MM.1S (cell line): ENCODE data around the gene INO80D.

Experiments
- DNase-seq: peaks from one replicate; pipeline ENCODE4 v3.0.0-alpha.2; 2015
- H2AFZ ChIP-seq: fragments of 300-600 bp; sonication (generic); 2 replicates; pipeline ENCODE4 v1.6.0; 2016; ENCODE audit warnings: antibody characterized with exemption, low read length
- H3F3A ChIP-seq: fragments of 300-600 bp; sonication (generic); 2 replicates; pipeline ENCODE4 v1.6.1; 2016; ENCODE audit warnings: mild to moderate bottlenecking, antibody characterized with exemption, low read length, moderate library complexity, mixed read lengths; ENCODE audit not compliant: insufficient read depth
- H3K27ac ChIP-seq: fragments of 300-600 bp; sonication (generic); 2 replicates; pipeline ENCODE4 v1.5.1; 2016; ENCODE audit warnings: mild to moderate bottlenecking, low read length
- H3K27me3 ChIP-seq: fragments of 300-600 bp; sonication (generic); replicated peaks from 2 replicates; pipeline ENCODE4 v1.6.0; 2016; ENCODE audit warnings: low read length; ENCODE audit not compliant: insufficient read depth
- H3K36me3 ChIP-seq: fragments of 300-600 bp; sonication (generic); replicated peaks from 2 replicates; pipeline ENCODE4 v1.6.1; 2016; ENCODE audit warnings: mild to moderate bottlenecking, low read length, mixed read lengths; ENCODE audit not compliant: insufficient read depth
- H3K4me1 ChIP-seq: fragments of 300-600 bp; sonication (generic); 2 replicates; pipeline ENCODE4 v1.6.1; 2016; ENCODE audit warnings: low read length, mixed read lengths
- H3K4me2 ChIP-seq: fragments of 300-600 bp; sonication (generic); 2 replicates; pipeline ENCODE4 v1.6.0; 2016; ENCODE audit warnings: low read depth, low read length
- H3K4me3 ChIP-seq: fragments of 300-600 bp; sonication (generic); 2 replicates; pipeline ENCODE4 v1.5.1; 2016; ENCODE audit warnings: low read length, mixed read lengths
- H3K79me2 ChIP-seq: fragments of 300-600 bp; sonication (generic); 2 replicates; pipeline ENCODE4 v1.6.1; 2016; ENCODE audit warnings: mixed run types, low read length, mixed read lengths
- H3K9ac ChIP-seq: fragments of 300-600 bp; sonication (generic); 2 replicates; pipeline ENCODE4 v1.6.1; 2016; ENCODE audit warnings: low read length, mixed read lengths
- H3K9me2 ChIP-seq: fragments of 300-600 bp; sonication (generic); replicated peaks from 2 replicates; pipeline ENCODE4 v1.6.1; 2016; ENCODE audit warnings: mild to moderate bottlenecking, low read length, mixed read lengths; ENCODE audit not compliant: insufficient read depth
- H3K9me3 ChIP-seq: fragments of 300-600 bp; sonication (generic); replicated peaks from 2 replicates; pipeline ENCODE4 v1.6.1; 2016; ENCODE audit warnings: mild to moderate bottlenecking, low read length, mixed read lengths; ENCODE audit not compliant: insufficient read depth
- H4K20me1 ChIP-seq: fragments of 300-600 bp; sonication (generic); 2 replicates; pipeline ENCODE4 v1.6.1; 2016; ENCODE audit warnings: mild to moderate bottlenecking, low read length, moderate library complexity, mixed read lengths; ENCODE audit not compliant: insufficient read depth
- CTCF ChIP-seq: fragments of 300-600 bp; sonication (generic); IDR thresholded peaks from 2 replicates; pipeline ENCODE4 v1.5.1; 2016; ENCODE audit warnings: antibody characterized with exemption, low read length, mixed read lengths
- EZH2 ChIP-seq: fragments of 300-600 bp; sonication (generic); optimal IDR thresholded peaks from 2 replicates; pipeline ENCODE3; 2017; ENCODE audit warnings: low read depth, mild to moderate bottlenecking, antibody characterized with exemption, low read length, mixed read lengths
- EZH2phosphoT487 ChIP-seq: fragments of 300-600 bp; sonication (generic); IDR thresholded peaks from 2 replicates; pipeline ENCODE4 v1.6.1; 2018; ENCODE audit warnings: antibody characterized with exemption, low read length

The INO80D gene

GRCh38 chr2:205976120-205976814 is 109.7 kb downstream of the INO80D start:
- Histone ChIP-seq H3K9ac (no peak overlapping the region), H3K4me3 (no peak overlapping the region), H3F3A (no peaks in the 10 kb centered on the region), H3K79me2 (no peaks in the 10 kb centered on the region), H3K27me3 (no peaks in the 10 kb centered on the region), H3K4me2 (no peak overlapping the region), H3K9me3 (no peaks in the 10 kb centered on the region), H3K9me2 (no peaks in the 10 kb centered on the region), H3K27ac (no peak overlapping the region), H4K20me1 (no peaks in the 10 kb centered on the region), H3K4me1 (no peaks in the 10 kb centered on the region), H3K36me3 (no peaks in the 10 kb centered on the region), H2AFZ (no peak overlapping the region)
- DNase-seq: no peak
- TF ChIP-seq EZH2 (no peak), EZH2phosphoT487 (no peak)

- no peaks in the 10 kb centered on the region for H3K9me3 ChIP-seq
- H3K79me2 ChIP-seq: no peaks in the 10 kb centered on the region
- no peak overlapping the region for H3K4me3 ChIP-seq
- no peaks in the 10 kb centered on the region for H3F3A ChIP-seq
- DNase-seq: no peak
- no peak for TF ChIP-seq EZH2
- no peak for TF ChIP-seq CTCF
- TF ChIP-seq EZH2phosphoT487: no peak
- H3K4me1 ChIP-seq: no peaks in the 10 kb centered on the region
- H3K36me3 ChIP-seq: no peaks in the 10 kb centered on the region
- no peak overlapping the region for H2AFZ ChIP-seq
- H3K27ac ChIP-seq: no peak overlapping the region
- no peaks in the 10 kb centered on the region for H3K27me3 ChIP-seq
- no peak overlapping the region for H3K4me2 ChIP-seq
- no peak overlapping the region for H3K9ac ChIP-seq
- H4K20me1 ChIP-seq: no peaks in the 10 kb centered on the region
- H3K9me2 ChIP-seq: no peaks in the 10 kb centered on the region
Measured at GRCh38 chr2:205975082-205975949, 110.7 kb downstream of the INO80D start.

DNA sequence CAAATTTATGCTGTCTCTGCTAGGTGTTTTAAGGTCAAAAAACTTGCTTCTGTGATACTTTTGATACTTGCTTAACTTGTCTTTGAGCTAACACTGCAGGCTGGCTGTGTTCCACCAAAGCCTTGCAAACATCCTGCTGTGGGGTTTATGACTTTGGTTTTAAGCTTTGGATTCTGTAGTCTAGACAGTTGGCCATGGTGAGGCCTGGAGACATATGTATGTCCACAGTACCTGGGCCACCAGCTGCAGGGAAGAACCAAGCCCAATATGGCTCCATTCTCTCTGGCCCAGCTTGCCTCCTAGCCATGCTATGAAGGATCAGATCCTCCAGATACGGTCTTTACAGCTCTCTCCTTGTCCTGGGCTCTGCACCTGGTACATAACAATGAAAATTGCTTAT is 113.9 kb downstream of the INO80D start:
- H3K36me3 ChIP-seq: no peaks in the 10 kb centered on the region
- no peak overlapping the region for H3K27ac ChIP-seq
- H4K20me1 ChIP-seq: no peaks in the 10 kb centered on the region
- TF ChIP-seq CTCF (no peak), EZH2phosphoT487 (no peak), EZH2 (no peak)
- H3K4me3 ChIP-seq: no peak overlapping the region
- no peaks in the 10 kb centered on the region for H3K79me2 ChIP-seq
- H3F3A ChIP-seq: no peaks in the 10 kb centered on the region
- no peak for DNase-seq
- H3K4me2 ChIP-seq: no peak overlapping the region
- no peaks in the 10 kb centered on the region for H3K27me3 ChIP-seq
- H3K9me3 ChIP-seq: no peaks in the 10 kb centered on the region
- H2AFZ ChIP-seq: no peak overlapping the region
- H3K9ac ChIP-seq: no peak overlapping the region
- no peaks in the 10 kb centered on the region for H3K9me2 ChIP-seq
- no peaks in the 10 kb centered on the region for H3K4me1 ChIP-seq
